ENCODE data around the gene OTOS.

Gene OTOS

GRCh38 chr2:240103136-240103535 is 37.3 kb downstream of the OTOS start:
- no peaks in the 10 kb centered on the region for H3K9me3 ChIP-seq (ENCODE audit: control insufficient read depth, low read length)
- H3K27ac ChIP-seq (ENCODE audit: insufficient read depth, low read depth, low read length, poor library complexity, severe bottlenecking): no peak overlapping the region
- no peaks in the 10 kb centered on the region for H3K4me1 ChIP-seq (ENCODE audit: control insufficient read depth, insufficient read depth, low read length)
- WGBS, 2 experiments: 93 to 95% methylated on average over 4 of the region's 4 CpGs
- no peaks in the 10 kb centered on the region for H3K36me3 ChIP-seq (ENCODE audit: control insufficient read depth, insufficient read depth, low read length)
- H3K4me3 ChIP-seq (ENCODE audit: insufficient read depth, low read depth, low read length): no peak overlapping the region
- no peaks in the 10 kb centered on the region for H3K27me3 ChIP-seq (ENCODE audit: control insufficient read depth, insufficient read depth, low read length, poor library complexity, severe bottlenecking)

DNA sequence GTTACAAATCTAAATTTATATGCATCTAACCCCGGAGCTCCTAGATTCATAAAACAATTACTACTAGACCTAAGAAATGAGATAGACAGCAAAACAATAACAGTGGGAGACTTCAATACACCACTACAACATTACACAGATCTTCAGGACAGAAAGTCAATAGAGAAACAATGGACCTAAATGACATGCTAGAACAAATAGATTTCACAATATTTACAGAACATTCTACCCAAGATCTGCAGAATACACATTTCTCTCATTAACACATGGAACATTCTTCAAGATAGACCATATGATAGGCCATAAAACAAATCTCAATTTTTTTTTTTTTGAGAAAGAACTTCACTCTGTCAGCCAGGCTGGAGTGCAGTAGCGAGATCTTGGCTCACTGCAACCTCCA is 42.1 kb downstream of the OTOS start:
- H3K27me3 ChIP-seq (ENCODE audit: control insufficient read depth, insufficient read depth, low read length, poor library complexity, severe bottlenecking): peaks cover 19% of the 10 kb centered on the region
- no peaks in the 10 kb centered on the region for H3K36me3 ChIP-seq (ENCODE audit: control insufficient read depth, insufficient read depth, low read length)
- no peak overlapping the region for H3K4me3 ChIP-seq (ENCODE audit: insufficient read depth, low read depth, low read length)
- H3K9me3 ChIP-seq (ENCODE audit: control insufficient read depth, low read length): no peaks in the 10 kb centered on the region
- H3K27ac ChIP-seq (ENCODE audit: insufficient read depth, low read depth, low read length, poor library complexity, severe bottlenecking): no peak overlapping the region
- H3K4me1 ChIP-seq (ENCODE audit: control insufficient read depth, insufficient read depth, low read length): no peaks in the 10 kb centered on the region
- 85 to 95% methylated on average over 2 of the region's 2 CpGs for WGBS, 2 experiments

GRCh38 chr2:240095556-240096523 is 44.6 kb downstream of the OTOS start:
- H3K4me1 ChIP-seq (ENCODE audit: control insufficient read depth, insufficient read depth, low read length): no peaks in the 10 kb centered on the region
- WGBS, 2 experiments: 34 to 38% methylated on average over 43 of the region's 43 CpGs
- H3K9me3 ChIP-seq (ENCODE audit: control insufficient read depth, low read length): no peaks in the 10 kb centered on the region
- H3K27me3 ChIP-seq (ENCODE audit: control insufficient read depth, insufficient read depth, low read length, poor library complexity, severe bottlenecking): peaks cover 19% of the 10 kb centered on the region
- no peak overlapping the region for H3K27ac ChIP-seq (ENCODE audit: insufficient read depth, low read depth, low read length, poor library complexity, severe bottlenecking)
- H3K36me3 ChIP-seq (ENCODE audit: control insufficient read depth, insufficient read depth, low read length): no peaks in the 10 kb centered on the region
- H3K4me3 ChIP-seq (ENCODE audit: insufficient read depth, low read depth, low read length): peak overlapping the region; percentile 34

DNA sequence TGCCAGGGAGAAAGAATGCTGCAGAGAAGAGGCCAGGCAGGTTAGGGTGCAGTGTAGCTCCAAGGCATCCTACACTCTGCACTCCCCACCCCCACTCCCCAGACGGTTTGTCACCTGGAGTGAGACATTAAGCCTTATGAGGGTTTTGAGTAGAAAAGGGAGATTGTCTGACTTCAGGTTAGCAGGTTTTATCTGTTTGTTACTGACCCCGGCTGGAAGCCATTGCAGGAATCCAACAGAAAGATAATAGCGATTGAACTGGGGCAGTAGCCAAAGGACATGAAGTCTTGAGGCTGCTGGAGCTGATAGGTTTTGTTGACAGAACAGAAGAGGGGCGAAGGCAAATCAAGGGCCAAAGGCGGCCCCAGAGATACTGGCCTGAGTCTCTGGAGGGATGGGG is 51.2 kb downstream of the OTOS start:
- no peaks in the 10 kb centered on the region for H3K27me3 ChIP-seq (ENCODE audit: control insufficient read depth, insufficient read depth, low read length, poor library complexity, severe bottlenecking)
- no peaks in the 10 kb centered on the region for H3K36me3 ChIP-seq (ENCODE audit: control insufficient read depth, insufficient read depth, low read length)
- no peak overlapping the region for H3K27ac ChIP-seq (ENCODE audit: insufficient read depth, low read depth, low read length, poor library complexity, severe bottlenecking)
- H3K4me3 ChIP-seq (ENCODE audit: insufficient read depth, low read depth, low read length): no peak overlapping the region
- WGBS, 2 experiments: 82 to 89% methylated on average over 5 of the region's 5 CpGs
- H3K9me3 ChIP-seq (ENCODE audit: control insufficient read depth, low read length): no peaks in the 10 kb centered on the region
- H3K4me1 ChIP-seq (ENCODE audit: control insufficient read depth, insufficient read depth, low read length): no peaks in the 10 kb centered on the region

All from ectodermal cell (in vitro differentiated cells).